ENCODE results near the gene CLDN15. TPM values are rescaled to one million over a fixed set of nuclear protein-coding genes. Genes with fewer than 3 reads are reported as not detected.
"Not testable (repeated sequence)": the region's sequence is repeated elsewhere in the genome, so short reads cannot be mapped to it uniquely, and the experiment has no call there.

Gene CLDN15
- total and polyA plus RNA-seq, 2 donors (not counting 1 experiment from before 2014, with no cell fraction given) = 1.6 to 3.1 TPM

- no peak for TF ChIP-seq CTCF (conservative IDR thresholded peaks at IDR 0.05 in 1 of 2, IDR thresholded peaks at IDR 0.05 in 1 of 2; ENCODE audit: low read depth in 1 of 2, low read length in 2 of 2)
- no peak for TF ChIP-seq EZH2 (IDR thresholded peaks at IDR 0.05; ENCODE audit: low read length, missing control alignments)
- no peak overlapping the region for H3K27ac ChIP-seq (ENCODE audit: insufficient read depth, low read length)
- H3K4me2 ChIP-seq (ENCODE audit: extremely low read depth, insufficient read depth, low read length) = no peak overlapping the region
- H3K4me1 ChIP-seq (ENCODE audit: control insufficient read depth, extremely low read depth, insufficient read depth, low read length) = no peaks in the 10 kb centered on the region
- H4K20me1 ChIP-seq (ENCODE audit: control insufficient read depth, extremely low read depth, insufficient read depth, low read length) = no peaks in the 10 kb centered on the region
- H2AFZ ChIP-seq (ENCODE audit: low read length) = no peak overlapping the region
- no peaks in the 10 kb centered on the region for H3K79me2 ChIP-seq (ENCODE audit: control insufficient read depth, insufficient read depth, low read length)
- DNase-seq (ENCODE audit: low read depth in 2 of 2) = no peak
- no peak overlapping the region for H3K9ac ChIP-seq (ENCODE audit: insufficient read depth, low read length)
- no peak overlapping the region for H3K4me3 ChIP-seq (replicated peaks in 1 of 4; ENCODE audit: control extremely low read depth in 1 of 4, insufficient read depth in 1 of 4, low read depth in 3 of 4, low read length in 4 of 4)
- H3K36me3 ChIP-seq (ENCODE audit: control insufficient read depth, insufficient read depth, low read length) = no peaks in the 10 kb centered on the region
- H3K27me3 ChIP-seq (ENCODE audit: control insufficient read depth, insufficient read depth, low read length) = peaks cover 7% of the 10 kb centered on the region
- H3K9me3 ChIP-seq (ENCODE audit: control insufficient read depth, insufficient read depth, low read depth, low read length) = no peaks in the 10 kb centered on the region
Measured at GRCh38 chr7:101285171-101285570, 47.6 kb upstream of the CLDN15 start.

GRCh38 chr7:101280912-101281311 lies 43.3 kb upstream of the CLDN15 start:
- not testable (repeated sequence) for H3K4me3 ChIP-seq (replicated peaks in 1 of 4; ENCODE audit: control extremely low read depth in 1 of 4, insufficient read depth in 1 of 4, low read depth in 3 of 4, low read length in 4 of 4); DNase-seq (ENCODE audit: low read depth in 2 of 2); H3K27me3 ChIP-seq (ENCODE audit: control insufficient read depth, insufficient read depth, low read length); H3K9me3 ChIP-seq (ENCODE audit: control insufficient read depth, insufficient read depth, low read depth, low read length); H3K4me1 ChIP-seq (ENCODE audit: control insufficient read depth, extremely low read depth, insufficient read depth, low read length); H3K36me3 ChIP-seq (ENCODE audit: control insufficient read depth, insufficient read depth, low read length); H2AFZ ChIP-seq (ENCODE audit: low read length); H3K9ac ChIP-seq (ENCODE audit: insufficient read depth, low read length); H3K27ac ChIP-seq (ENCODE audit: insufficient read depth, low read length); H3K4me2 ChIP-seq (ENCODE audit: extremely low read depth, insufficient read depth, low read length); H4K20me1 ChIP-seq (ENCODE audit: control insufficient read depth, extremely low read depth, insufficient read depth, low read length); H3K79me2 ChIP-seq (ENCODE audit: control insufficient read depth, insufficient read depth, low read length)

GRCh38 chr7:101278461-101279292 lies 41.1 kb upstream of the CLDN15 start:
- Histone ChIP-seq H3K4me2 (ENCODE audit: extremely low read depth, insufficient read depth, low read length) (no peak overlapping the region), H3K9ac (ENCODE audit: insufficient read depth, low read length) (no peak overlapping the region), H3K27me3 (ENCODE audit: control insufficient read depth, insufficient read depth, low read length) (no peaks in the 10 kb centered on the region), H4K20me1 (ENCODE audit: control insufficient read depth, extremely low read depth, insufficient read depth, low read length) (no peaks in the 10 kb centered on the region), H3K27ac (ENCODE audit: insufficient read depth, low read length) (no peak overlapping the region), H2AFZ (ENCODE audit: low read length) (no peak overlapping the region), H3K36me3 (ENCODE audit: control insufficient read depth, insufficient read depth, low read length) (no peaks in the 10 kb centered on the region), H3K9me3 (ENCODE audit: control insufficient read depth, insufficient read depth, low read depth, low read length) (no peaks in the 10 kb centered on the region), H3K4me1 (ENCODE audit: control insufficient read depth, extremely low read depth, insufficient read depth, low read length) (no peaks in the 10 kb centered on the region), H3K79me2 (ENCODE audit: control insufficient read depth, insufficient read depth, low read length) (no peaks in the 10 kb centered on the region), H3K4me3 (replicated peaks in 1 of 4; ENCODE audit: control extremely low read depth in 1 of 4, insufficient read depth in 1 of 4, low read depth in 3 of 4, low read length in 4 of 4) (no peak overlapping the region)
- TF ChIP-seq CTCF (conservative IDR thresholded peaks at IDR 0.05 in 1 of 2, IDR thresholded peaks at IDR 0.05 in 1 of 2; ENCODE audit: low read depth in 1 of 2, low read length in 2 of 2) = no peak
- no peak for TF ChIP-seq EZH2 (IDR thresholded peaks at IDR 0.05; ENCODE audit: low read length, missing control alignments)
- no peak for DNase-seq (ENCODE audit: low read depth in 2 of 2)

Measured in fibroblast of lung (primary cell).